Neural cell (in vitro differentiated cells): Measurements from ENCODE around the gene MCCC1. TPM values are rescaled to one million over a fixed set of nuclear protein-coding genes. Genes with fewer than 3 reads are reported as not detected.
"Not testable (repeated sequence)": the region's sequence is repeated elsewhere in the genome, so short reads cannot be mapped to it uniquely, and the experiment has no call there.

Experiments used
- H2AFZ ChIP-seq: fragments of 200-600, 300-800 bp; sonication (generic), shearing (Covaris generic); 2 replicates; pipeline ENCODE4 v1.6.0; 2014; ENCODE audit warnings: low read depth, mild to moderate bottlenecking, antibody characterized with exemption, low read length, moderate library complexity
- H3F3A ChIP-seq: fragments of 200-600 bp; shearing (Covaris generic); 2 replicates; pipeline ENCODE4 v1.6.1; 2016; ENCODE audit warnings: mild to moderate bottlenecking, moderate library complexity, mixed read lengths, antibody characterized with exemption, low read length; ENCODE audit not compliant: insufficient read depth, poor library complexity, severe bottlenecking
- H3K27ac ChIP-seq: fragments of 200-600, 300-800 bp; sonication (generic), shearing (Covaris generic); 2 replicates; pipeline ENCODE4 v1.5.1; 2014; ENCODE audit warnings: mild to moderate bottlenecking, low read length, moderate library complexity
- H3K27me3 ChIP-seq: fragments of 300-800, 200-600 bp; sonication (generic), shearing (Covaris generic); 2 replicates; pipeline ENCODE4 v1.6.0; 2014; ENCODE audit warnings: mild to moderate bottlenecking, low read depth, low read length, moderate library complexity; ENCODE audit not compliant: insufficient read depth
- H3K36me3 ChIP-seq: fragments of 300-800, 200-600 bp; sonication (generic), shearing (Covaris generic); 2 replicates; pipeline ENCODE4 v1.5.1; 2014; ENCODE audit warnings: mild to moderate bottlenecking, antibody characterized with exemption, low read length, moderate library complexity; ENCODE audit not compliant: insufficient read depth
- H3K4me2 ChIP-seq: fragments of 300-800, 200-600 bp; sonication (generic), shearing (Covaris generic); 2 replicates; pipeline ENCODE4 v1.6.0; 2014; ENCODE audit warnings: mild to moderate bottlenecking, low read length
- H3K4me3 ChIP-seq: fragments of 300-800, 200-600 bp; sonication (generic), shearing (Covaris generic); 2 replicates; pipeline ENCODE4 v1.5.1; 2014; ENCODE audit warnings: mild to moderate bottlenecking, low read length, moderate library complexity
- H3K79me2 ChIP-seq: fragments of 200-600 bp; shearing (Covaris generic); replicated peaks from 2 replicates; pipeline ENCODE4 v1.6.0; 2014; ENCODE audit warnings: mild to moderate bottlenecking, low read length, moderate library complexity; ENCODE audit not compliant: insufficient read depth
- H3K9ac ChIP-seq: fragments of 300-800, 200-600 bp; sonication (generic), shearing (Covaris generic); 2 replicates; pipeline ENCODE4 v1.6.1; 2016; ENCODE audit warnings: mild to moderate bottlenecking, low read length, mixed read lengths
- H3K9me2 ChIP-seq: fragments of 200-600 bp; shearing (Covaris generic); 2 replicates; pipeline ENCODE4 v1.6.1; 2016; ENCODE audit warnings: mild to moderate bottlenecking, low read length, mixed read lengths; ENCODE audit not compliant: insufficient read depth
- H3K9me3 ChIP-seq: fragments of 200-600, 300-800 bp; sonication (generic), shearing (Covaris generic); 2 replicates; pipeline ENCODE4 v1.6.1; 2016; ENCODE audit warnings: mild to moderate bottlenecking, mixed run types, low read length, moderate library complexity, mixed read lengths
- H4K20me1 ChIP-seq: fragments of 200-600 bp; shearing (Covaris generic); 2 replicates; pipeline ENCODE4 v1.6.1; 2016; ENCODE audit warnings: mild to moderate bottlenecking, mixed run types; ENCODE audit not compliant: insufficient read depth
- EP300 ChIP-seq: fragments of 450-650 bp; conservative IDR thresholded peaks from 2 replicates; pipeline ENCODE4 v1.6.1; 2014; ENCODE audit warnings: antibody characterized with exemption, mild to moderate bottlenecking, moderate library complexity; ENCODE audit not compliant: poor library complexity, severe bottlenecking
- EZH2 ChIP-seq: fragments of 200-600, 300-800 bp; shearing (Covaris generic), sonication (generic); IDR thresholded peaks from 2 replicates; pipeline ENCODE4 v1.6.1; 2014; ENCODE audit warnings: antibody characterized with exemption, low read length, borderline replicate concordance, mild to moderate bottlenecking; ENCODE audit not compliant: insufficient read depth, poor library complexity, severe bottlenecking
- MXI1 ChIP-seq: fragments of 450-650 bp; conservative IDR thresholded peaks from 2 replicates; pipeline ENCODE4 v1.6.1; 2014; ENCODE audit warnings: antibody characterized with exemption, mild to moderate bottlenecking; ENCODE audit not compliant: poor library complexity, severe bottlenecking
- POLR2AphosphoS5 ChIP-seq: IDR thresholded peaks from 2 replicates; pipeline ENCODE4 v1.6.1; 2012
- RAD21 ChIP-seq: fragments of 450-650 bp; conservative IDR thresholded peaks from 2 replicates; pipeline ENCODE4 v1.6.1; 2014; ENCODE audit warnings: antibody characterized with exemption, mild to moderate bottlenecking, moderate library complexity
- REST ChIP-seq: IDR thresholded peaks from 2 replicates; pipeline ENCODE4 v1.6.1; 2012; ENCODE audit warnings: borderline replicate concordance
- SMC3 ChIP-seq: fragments of 450-650 bp; conservative IDR thresholded peaks from 2 replicates; pipeline ENCODE4 v1.6.1; 2014; ENCODE audit warnings: antibody characterized with exemption, mild to moderate bottlenecking, moderate library complexity; ENCODE audit not compliant: poor library complexity
- TAF1 ChIP-seq: IDR thresholded peaks from 2 replicates; pipeline ENCODE4 v1.6.1; 2012; ENCODE audit warnings: low read depth
- polyA plus RNA-seq: library from polyadenylated mRNA; depleted of rRNA; stranded (reverse); fragments of >200 nt; gene quantifications from 2 replicates; pipeline ENCODE4 v1.2.3, GENCODE V29; 2014
- TF ChIP-seq, protein P1 (sequence below): fragments of 450-650 bp; IDR thresholded peaks from 2 replicates; pipeline ENCODE4 v1.5.1; 2014; ENCODE audit warnings: antibody characterized with exemption, mild to moderate bottlenecking, moderate library complexity; ENCODE audit not compliant: poor library complexity, severe bottlenecking

MCCC1 gene
- polyA plus RNA-seq, 1 donor from 2014 or later = 29.6 TPM

DNA sequence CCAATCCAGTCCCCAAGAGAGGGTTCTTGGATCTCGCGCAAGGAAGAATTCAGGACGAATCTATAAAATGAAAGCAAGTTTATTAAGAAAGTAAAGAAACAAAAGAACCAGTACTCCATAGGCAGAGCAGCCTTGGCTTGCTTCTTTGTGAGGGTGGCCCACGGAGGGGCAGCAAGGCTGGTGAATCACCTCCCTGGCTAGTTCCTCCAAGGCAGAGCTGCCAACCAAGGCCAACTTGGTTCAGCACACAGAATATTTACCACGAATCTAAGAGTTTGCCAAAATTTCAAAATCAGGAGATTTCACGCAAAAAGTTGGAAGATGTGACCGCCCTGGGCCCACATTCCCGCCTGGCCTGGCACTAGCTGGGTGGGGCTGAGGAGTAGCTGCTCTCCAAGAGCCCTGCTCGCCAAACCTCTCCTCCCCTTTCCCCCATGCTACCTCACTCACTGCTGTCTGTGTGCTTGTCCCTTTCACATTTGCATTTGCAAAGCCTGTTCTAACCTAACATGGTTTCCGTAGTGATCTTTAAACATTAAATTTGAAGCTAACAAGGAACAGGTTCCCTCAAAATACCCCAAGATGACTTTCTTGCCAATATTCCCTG is 92.8 kb downstream of the MCCC1 start:
- no peak overlapping the region for H3K27ac ChIP-seq
- no peak overlapping the region for H3K4me3 ChIP-seq
- no peaks in the 10 kb centered on the region for H3F3A ChIP-seq
- H3K36me3 ChIP-seq = no peaks in the 10 kb centered on the region
- H3K27me3 ChIP-seq = no peaks in the 10 kb centered on the region
- no peaks in the 10 kb centered on the region for H3K9me3 ChIP-seq
- H3K9me2 ChIP-seq = no peaks in the 10 kb centered on the region
- H2AFZ ChIP-seq = no peak overlapping the region
- no peak overlapping the region for H3K9ac ChIP-seq
- no peaks in the 10 kb centered on the region for H3K79me2 ChIP-seq
- H4K20me1 ChIP-seq = no peaks in the 10 kb centered on the region
- H3K4me2 ChIP-seq = no peak overlapping the region
- no peak for TF ChIP-seq SMC3

DNA sequence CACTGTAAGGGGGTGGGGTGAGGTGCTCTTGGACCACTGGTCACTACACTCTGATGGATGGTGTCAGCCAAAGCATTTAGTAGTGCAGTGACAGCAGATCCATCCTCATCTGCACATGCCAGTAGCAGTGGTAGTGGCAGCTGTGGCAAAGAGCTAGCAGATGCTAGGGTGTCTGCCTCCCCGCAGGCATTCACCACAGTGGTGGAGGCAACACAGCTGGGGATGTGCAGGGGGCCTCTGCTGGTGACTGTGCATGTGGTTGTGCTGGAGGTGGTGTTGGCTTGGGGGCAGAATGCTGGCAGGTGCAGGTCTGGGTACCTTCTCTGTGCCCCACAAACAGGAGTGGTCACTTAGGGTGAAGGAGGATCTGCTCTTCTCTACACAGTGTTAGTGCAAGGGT is 99.5 kb downstream of the MCCC1 start:
- no peak overlapping the region for H3K27ac ChIP-seq
- no peaks in the 10 kb centered on the region for H3K79me2 ChIP-seq

GRCh38 chr3:182993486-182994201 is 105.7 kb downstream of the MCCC1 start:
- H3K27ac ChIP-seq, H2AFZ ChIP-seq: not testable (repeated sequence)

More for the DNA sequence above, 99.5 kb downstream of the MCCC1 start:
- Histone ChIP-seq H4K20me1 (no peaks in the 10 kb centered on the region), H3K27me3 (no peaks in the 10 kb centered on the region), H2AFZ (no peak overlapping the region), H3F3A (no peaks in the 10 kb centered on the region), H3K9me3 (no peaks in the 10 kb centered on the region), H3K9ac (no peak overlapping the region), H3K9me2 (no peaks in the 10 kb centered on the region), H3K36me3 (no peaks in the 10 kb centered on the region), H3K4me3 (no peak overlapping the region), H3K4me2 (no peak overlapping the region)
- TF ChIP-seq RAD21 (no peak), POLR2AphosphoS5 (no peak)
- TF ChIP-seq, protein P1, sequence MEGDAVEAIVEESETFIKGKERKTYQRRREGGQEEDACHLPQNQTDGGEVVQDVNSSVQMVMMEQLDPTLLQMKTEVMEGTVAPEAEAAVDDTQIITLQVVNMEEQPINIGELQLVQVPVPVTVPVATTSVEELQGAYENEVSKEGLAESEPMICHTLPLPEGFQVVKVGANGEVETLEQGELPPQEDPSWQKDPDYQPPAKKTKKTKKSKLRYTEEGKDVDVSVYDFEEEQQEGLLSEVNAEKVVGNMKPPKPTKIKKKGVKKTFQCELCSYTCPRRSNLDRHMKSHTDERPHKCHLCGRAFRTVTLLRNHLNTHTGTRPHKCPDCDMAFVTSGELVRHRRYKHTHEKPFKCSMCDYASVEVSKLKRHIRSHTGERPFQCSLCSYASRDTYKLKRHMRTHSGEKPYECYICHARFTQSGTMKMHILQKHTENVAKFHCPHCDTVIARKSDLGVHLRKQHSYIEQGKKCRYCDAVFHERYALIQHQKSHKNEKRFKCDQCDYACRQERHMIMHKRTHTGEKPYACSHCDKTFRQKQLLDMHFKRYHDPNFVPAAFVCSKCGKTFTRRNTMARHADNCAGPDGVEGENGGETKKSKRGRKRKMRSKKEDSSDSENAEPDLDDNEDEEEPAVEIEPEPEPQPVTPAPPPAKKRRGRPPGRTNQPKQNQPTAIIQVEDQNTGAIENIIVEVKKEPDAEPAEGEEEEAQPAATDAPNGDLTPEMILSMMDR = no peak

GRCh38 chr3:182989566-182989965 is 109.7 kb downstream of the MCCC1 start:
- Histone ChIP-seq H3K4me3 (no peak overlapping the region), H3F3A (no peaks in the 10 kb centered on the region), H3K36me3 (no peaks in the 10 kb centered on the region), H3K9me3 (no peaks in the 10 kb centered on the region), H3K9ac (no peak overlapping the region), H3K9me2 (no peaks in the 10 kb centered on the region), H3K4me2 (no peak overlapping the region), H3K27ac (no peak overlapping the region), H3K27me3 (no peaks in the 10 kb centered on the region), H2AFZ (no peak overlapping the region), H4K20me1 (no peaks in the 10 kb centered on the region), H3K79me2 (no peaks in the 10 kb centered on the region)
- TF ChIP-seq EP300 = no peak
- no peak for TF ChIP-seq EZH2
- no peak for TF ChIP-seq POLR2AphosphoS5
- no peak for TF ChIP-seq MXI1
- TF ChIP-seq, protein P1 = no peak
- TF ChIP-seq SMC3 = no peak
- TF ChIP-seq RAD21 = no peak
- no peak for TF ChIP-seq TAF1
- no peak for TF ChIP-seq REST

More at GRCh38 chr3:182993486-182994201, 105.7 kb downstream of the MCCC1 start:
- H3K36me3 ChIP-seq, H3K79me2 ChIP-seq, H3K9me3 ChIP-seq, H4K20me1 ChIP-seq, H3K27me3 ChIP-seq, H3K4me2 ChIP-seq, H3K9ac ChIP-seq, H3F3A ChIP-seq, H3K9me2 ChIP-seq, H3K4me3 ChIP-seq: not testable (repeated sequence)
